HCT116 (cell line): ENCODE data around the gene SESN3. TPM values are rescaled to one million over a fixed set of nuclear protein-coding genes. Genes with fewer than 3 reads are reported as not detected.

Source experiments
- ATAC-seq: fragments of 200-7000 bp; cut with Tn5 transposase; 2 replicates; pipeline ENCODE4 v1.9.1; 2020; ENCODE audit warnings: mild to moderate bottlenecking, moderate library complexity
- BruUV-seq: library from RNA; stranded (reverse); fragments of 400-500 nt; replicated peaks from 2 replicates; lab custom pipeline; 2021; lab: Mats Ljungman, UMichigan
- CTCF ChIA-PET: fragments of 300-600 bp; sonication (Branson Sonifier 250); formaldehyde crosslinking; loops from one replicate; lab custom pipeline; 2021; ENCODE audit warnings: antibody characterized with exemption; lab: Charles Lee
- POLR2A ChIA-PET: fragments of 300-600, 350-600 bp; sonication (Branson Sonifier 250); formaldehyde crosslinking; loops from one replicate; lab custom pipeline; 2021; ENCODE audit warnings: antibody characterized with exemption; lab: Charles Lee
- RAD21 ChIA-PET, 2 experiments: fragments of 300-600 bp; sonication (Branson Sonifier 250); formaldehyde crosslinking; loops; one replicate each; lab custom pipeline; 2023; ENCODE audit warnings: low total read pairs in 2 of 2; ENCODE audit not compliant: uncharacterized antibody in 2 of 2, unreplicated experiment in 2 of 2, low non-redundant PET in 1 of 2; lab: Charles Lee
- DNase-seq: peaks from one replicate; pipeline ENCODE4 v3.0.0-alpha.2; 2010; ENCODE audit warnings: low read depth, low spot score
- H2AFZ ChIP-seq: fragments of 200-600 bp; shearing (Covaris generic), sonication (generic); 2 replicates; pipeline ENCODE4 v1.6.1; 2017; ENCODE audit warnings: low read depth, mixed run types, mixed read lengths, antibody characterized with exemption, low read length; ENCODE audit not compliant: poor library complexity, severe bottlenecking
- H3K27ac ChIP-seq: 2 replicates; pipeline ENCODE4 v1.5.1; 2012; ENCODE audit warnings: low read depth, low read length
- H3K27me3 ChIP-seq: fragments of 200-600 bp; sonication (generic); 2 replicates; pipeline ENCODE4 v1.6.1; 2016; ENCODE audit warnings: mixed run types, low read length, mixed read lengths; ENCODE audit not compliant: insufficient read depth
- H3K36me3 ChIP-seq, 2 experiments: fragments of 200-500 bp in 1 of 2; fragments of 200-600 bp in 1 of 2; sonication (Bioruptor generic) in 1 of 2; sonication (generic) in 1 of 2; 2 replicates each; pipeline versions ENCODE4 v1.5.1 to v1.6.1; 2014 to 2016; ENCODE audit warnings: low read length in 2 of 2, inconsistent platforms in 1 of 2, mixed read lengths in 1 of 2, mixed run types in 1 of 2; ENCODE audit not compliant: insufficient read depth in 2 of 2, control insufficient read depth in 1 of 2
- H3K4me1 ChIP-seq, 2 experiments: fragments of 200-600 bp in 1 of 2; sonication (generic) in 1 of 2; 2 replicates each; pipeline versions ENCODE4 v1.5.1 to v1.6.1; 2012 to 2017; ENCODE audit warnings: low read length in 2 of 2, inconsistent platforms in 1 of 2, mild to moderate bottlenecking in 1 of 2, mixed read lengths in 1 of 2, mixed run types in 1 of 2, moderate library complexity in 1 of 2; ENCODE audit not compliant: insufficient read depth in 2 of 2, control insufficient read depth in 1 of 2
- H3K4me2 ChIP-seq: fragments of 200-600 bp; sonication (generic); 2 replicates; pipeline ENCODE4 v1.6.1; 2017; ENCODE audit warnings: mixed run types, low read length, mixed read lengths
- H3K4me3 ChIP-seq, 2 experiments: fragments of 200-600 bp in 1 of 2; sonication (generic) in 1 of 2; replicated peaks in 1 of 2; 2 replicates each; pipeline ENCODE4 v1.5.1; 2011 to 2016; ENCODE audit warnings: low read length in 2 of 2, control low read depth in 1 of 2, low read depth in 1 of 2, mild to moderate bottlenecking in 1 of 2, mixed read lengths in 1 of 2, mixed run types in 1 of 2
- H3K79me2 ChIP-seq: fragments of 200-600 bp; sonication (generic); 2 replicates; pipeline ENCODE4 v1.6.1; 2017; ENCODE audit warnings: mild to moderate bottlenecking, mixed run types, low read length, moderate library complexity, mixed read lengths; ENCODE audit not compliant: insufficient read depth
- H3K9ac ChIP-seq: fragments of 200-600 bp; sonication (generic); 2 replicates; pipeline ENCODE4 v1.6.1; 2016; ENCODE audit warnings: low read length, mixed read lengths
- H3K9me2 ChIP-seq: fragments of 200-600 bp; sonication (generic), shearing (Covaris generic); 2 replicates; pipeline ENCODE4 v1.6.1; 2017; ENCODE audit warnings: mixed run types, mild to moderate bottlenecking, moderate library complexity; ENCODE audit not compliant: insufficient read depth
- H3K9me3 ChIP-seq, 2 experiments: fragments of 200-500 bp in 1 of 2; fragments of 200-600 bp in 1 of 2; sonication (Bioruptor generic) in 1 of 2; sonication (generic) in 1 of 2; 2 replicates each; pipeline ENCODE4 v1.6.1; 2014 to 2017; ENCODE audit warnings: low read length in 2 of 2, mixed read lengths in 2 of 2, inconsistent platforms in 1 of 2, low read depth in 1 of 2, mild to moderate bottlenecking in 1 of 2, mixed run types in 1 of 2, moderate library complexity in 1 of 2; ENCODE audit not compliant: control insufficient read depth in 1 of 2, insufficient read depth in 1 of 2
- H4K20me1 ChIP-seq: fragments of 200-600 bp; sonication (generic), shearing (Covaris generic); 2 replicates; pipeline ENCODE4 v1.6.1; 2017; ENCODE audit warnings: mixed run types, mild to moderate bottlenecking, moderate library complexity; ENCODE audit not compliant: insufficient read depth
- EZH2phosphoT487 ChIP-seq: fragments of 200-600 bp; IDR thresholded peaks from 2 replicates; pipeline ENCODE4 v1.6.1; 2018; ENCODE audit warnings: antibody characterized with exemption, borderline replicate concordance
- TCF7L2 ChIP-seq: IDR thresholded peaks from 2 replicates; pipeline ENCODE4 v1.7.0; 2011; ENCODE audit warnings: borderline replicate concordance, inconsistent platforms; ENCODE audit not compliant: insufficient read depth, insufficient read length; ENCODE audit errors: extremely low read depth
- ZBTB33 ChIP-seq: IDR thresholded peaks from 2 replicates; pipeline ENCODE4 v1.6.1; 2011; ENCODE audit warnings: mild to moderate bottlenecking, low read length, moderate library complexity; ENCODE audit not compliant: insufficient replicate concordance; ENCODE audit errors: extremely low read depth
- ZNF274 ChIP-seq: fragments of 200-500 bp; sonication (Bioruptor generic); IDR thresholded peaks from 2 replicates; pipeline ENCODE4 v1.6.1; 2014; ENCODE audit warnings: mild to moderate bottlenecking, low read depth, low read length, inconsistent platforms
- intact Hi-C: fragments of 100-400 bp; cut with micrococcal nuclease; formaldehyde crosslinking; loops from 2 replicates; pipeline ENCODE4 v1.10.0; 2022
- total RNA-seq: library from RNA; stranded (reverse); gene quantifications from one replicate; pipeline ENCODE4 v1.2.1, GENCODE V29; 2021; ENCODE audit not compliant: unreplicated experiment

Gene SESN3
- total RNA-seq, 1 experiment from 2014 or later: 4.2 TPM

GRCh38 chr11:95255251-95256145 is 24.5 kb upstream of the SESN3 start:
- no peak overlapping the region for H3K27ac ChIP-seq
- DNase-seq (no peak), ATAC-seq (no peak)
- H2AFZ ChIP-seq: no peak overlapping the region
- H3K27me3 ChIP-seq: no peaks in the 10 kb centered on the region
- intact Hi-C loops: no loop called here
- no peaks in the 10 kb centered on the region for H3K79me2 ChIP-seq
- no peaks in the 10 kb centered on the region for H3K36me3 ChIP-seq
- H3K9me2 ChIP-seq: no peaks in the 10 kb centered on the region
- no peak overlapping the region for H3K9ac ChIP-seq
- H3K4me3 ChIP-seq: no peak overlapping the region
- no peaks in the 10 kb centered on the region for H3K9me3 ChIP-seq
- H3K4me1 ChIP-seq: peaks cover 13 to 14% of the 10 kb centered on the region in 2 experiments
- no peak overlapping the region for H3K4me2 ChIP-seq
- BruUV-seq: no TSS peak
- CTCF ChIA-PET: no interaction called here
- no peaks in the 10 kb centered on the region for H4K20me1 ChIP-seq
- POLR2A ChIA-PET: no interaction called here
- TF ChIP-seq ZNF274 (no peak), ZBTB33 (no peak), EZH2phosphoT487 (no peak), TCF7L2 (no peak)
- RAD21 ChIA-PET: no interaction called here
